Lung microvascular endothelial cell (primary cell): ENCODE results near the gene RTN4RL1. TPM values are rescaled to one million over a fixed set of nuclear protein-coding genes. Genes with fewer than 3 reads are reported as not detected.
A peak's percentile ranks its signal among the peaks of the same experiment; 100 is the strongest.

Experiments
- DNase-seq, 2 donors: peaks; one replicate each; pipeline versions ENCODE4 v3.0.0 to v3.0.0-alpha.2; 2010; ENCODE audit warnings: low read depth in 2 of 2
- total RNA-seq: library from RNA; depleted of rRNA; stranded (reverse); fragments of >200 nt; gene quantifications from 2 replicates; pipeline ENCODE4 v1.2.1, GENCODE V29; 2014

The RTN4RL1 gene
- total RNA-seq, 1 donor from 2014 or later, result 0.40 TPM

DNA sequence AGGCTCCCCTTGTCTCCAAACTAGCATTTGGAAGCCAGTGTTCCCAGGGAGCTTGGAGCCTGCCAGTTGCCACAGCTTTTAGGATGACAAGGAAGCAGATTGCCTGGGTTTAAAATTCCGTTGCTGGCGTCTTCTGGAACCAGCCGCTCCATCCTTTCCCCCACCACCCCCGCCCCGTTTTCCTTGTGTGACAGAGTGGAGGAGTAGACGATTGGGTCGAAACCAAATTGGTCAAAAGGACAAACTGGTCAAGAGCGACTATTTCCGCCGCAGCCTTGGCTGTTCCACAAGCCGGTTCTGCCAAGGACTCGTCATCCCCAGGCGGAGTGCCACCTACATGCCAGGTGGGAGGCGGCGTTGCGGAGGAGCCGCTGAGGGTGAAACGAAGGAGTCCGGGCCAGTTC lies 104.2 kb downstream of the RTN4RL1 start:
- no peak for DNase-seq

DNA sequence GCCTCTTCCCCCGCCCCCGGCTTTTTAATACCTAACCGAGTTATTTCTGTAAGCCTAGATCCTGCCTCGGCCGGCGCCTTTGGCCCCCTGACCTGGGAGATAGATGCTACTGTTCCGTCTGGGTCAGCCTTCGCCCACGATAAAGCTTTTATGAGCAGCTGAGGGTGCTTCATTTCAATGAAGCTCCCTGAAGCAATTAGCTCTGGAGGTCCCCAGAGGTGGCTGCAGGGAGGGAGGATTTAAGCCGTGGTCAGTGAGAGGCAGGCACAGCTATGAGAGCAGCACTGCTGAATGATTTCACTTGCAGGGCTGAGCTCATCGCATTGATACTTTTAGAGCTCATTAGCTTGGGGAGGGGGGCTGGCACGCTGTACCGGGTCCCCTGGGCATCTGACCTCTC lies 105.9 kb downstream of the RTN4RL1 start:
- DNase-seq, result no peak

DNA sequence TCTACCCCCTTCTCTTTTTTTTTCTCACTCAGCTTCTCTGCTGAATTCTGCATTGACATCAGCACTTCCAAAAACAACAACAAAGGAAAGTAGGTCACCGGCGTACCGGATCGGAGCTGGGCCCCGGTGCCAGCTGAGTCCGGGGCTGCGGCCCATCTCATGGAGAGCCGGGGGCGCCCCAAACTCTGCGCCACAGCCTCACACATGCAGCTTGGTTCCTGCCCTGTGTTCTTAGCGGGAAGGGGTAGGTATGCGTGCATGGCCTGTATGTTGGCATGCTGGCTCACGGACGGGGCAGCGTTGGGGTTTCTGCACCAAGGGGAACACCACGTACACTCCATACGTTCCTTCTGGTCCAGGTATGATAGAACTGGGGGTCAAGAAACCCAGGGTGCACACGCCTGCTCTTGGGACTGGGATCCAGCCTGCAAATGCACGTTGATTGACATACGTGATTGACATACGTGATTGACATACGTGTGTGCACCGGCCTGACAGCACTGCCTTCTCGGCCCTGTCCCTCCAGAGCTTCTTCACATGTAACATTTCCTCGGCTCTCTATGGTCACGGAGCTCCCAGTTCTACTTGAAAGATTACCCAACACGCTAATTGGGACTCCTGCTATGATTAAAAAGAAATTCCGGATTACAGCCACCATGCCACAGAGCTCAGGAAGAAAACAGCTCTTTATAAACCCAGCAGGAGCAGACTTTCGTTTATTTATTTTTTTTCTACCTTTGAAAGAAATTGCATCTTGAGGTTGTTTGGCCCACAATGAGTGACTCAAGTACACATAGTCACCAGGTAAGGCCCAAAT lies 106.6 kb downstream of the RTN4RL1 start:
- DNase-seq, result no peak

DNA sequence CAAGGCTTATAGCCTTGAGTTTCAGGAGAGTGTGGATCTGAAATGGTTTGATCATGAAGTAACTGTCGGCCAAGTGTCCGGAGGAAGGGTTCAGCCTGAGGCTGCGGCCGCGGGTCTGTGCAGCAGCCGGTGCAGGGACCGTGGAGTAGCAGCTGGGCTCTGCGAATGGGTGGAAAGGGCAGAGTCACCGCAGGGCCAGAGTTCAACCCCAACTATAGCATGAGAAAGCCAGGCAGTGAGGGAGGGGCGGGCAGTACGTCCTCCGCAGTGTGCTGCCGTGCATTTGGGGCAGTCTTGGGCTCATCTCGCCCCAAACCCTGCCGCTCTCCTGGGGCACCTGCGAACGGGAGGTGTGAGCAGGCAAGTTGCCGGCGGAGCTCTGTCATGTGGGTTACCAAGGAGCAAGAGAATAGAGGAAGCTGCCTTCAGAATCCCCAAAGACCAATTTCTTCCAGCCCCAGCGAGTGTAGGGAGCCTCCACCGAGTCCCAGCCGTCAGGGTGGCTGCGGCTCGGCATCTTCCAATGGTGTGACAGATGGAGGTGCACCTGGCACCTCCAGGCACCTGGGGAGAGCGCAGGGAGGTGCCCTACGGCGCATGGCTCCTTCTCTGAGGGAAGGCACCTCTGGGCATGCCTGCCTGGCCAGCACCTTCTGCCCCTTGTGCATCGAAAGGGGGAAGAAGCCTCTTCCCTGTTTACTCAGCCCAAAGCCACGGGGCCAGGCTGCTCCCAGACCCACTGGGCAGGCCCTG lies 108.0 kb downstream of the RTN4RL1 start:
- no peak for DNase-seq

DNA sequence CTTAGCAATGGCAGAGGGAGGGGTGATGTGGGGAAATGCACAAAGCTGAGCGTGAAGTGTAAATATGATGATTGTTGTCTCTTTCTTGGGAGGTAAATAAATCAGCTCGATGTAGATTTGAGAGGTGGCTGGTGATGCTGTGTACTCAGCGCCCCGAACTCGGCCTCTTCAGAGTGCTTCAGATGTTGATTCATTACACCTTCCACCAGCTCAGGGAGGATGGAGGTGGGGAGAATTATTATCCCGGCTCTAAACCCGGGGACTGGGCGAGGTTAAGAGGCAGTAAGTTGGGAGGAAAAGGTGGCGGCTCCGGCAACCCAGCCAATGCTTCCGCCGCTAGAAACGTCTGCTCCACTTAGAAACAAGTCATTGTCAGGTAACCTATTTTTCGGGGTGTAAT lies 108.8 kb downstream of the RTN4RL1 start:
- DNase-seq, result no peak

DNA sequence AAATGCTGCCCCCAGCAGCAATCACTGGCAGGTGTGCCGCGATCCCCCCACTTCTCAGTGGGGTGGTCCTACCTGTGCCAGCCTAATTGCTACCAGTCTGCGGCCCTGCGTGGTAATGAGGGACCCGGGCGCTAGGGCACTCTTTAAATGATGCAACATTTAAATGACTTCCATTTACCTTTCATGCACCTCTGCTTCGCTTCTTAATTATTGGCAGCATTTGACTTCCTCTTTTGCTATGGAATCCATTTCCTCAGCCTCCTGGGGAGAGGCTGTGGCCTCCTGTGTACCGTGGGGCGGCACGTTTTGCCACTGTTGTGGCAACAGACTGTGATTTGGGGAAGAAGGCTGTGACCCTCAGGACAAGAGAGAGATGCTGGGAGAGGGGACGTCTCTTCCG lies 109.2 kb downstream of the RTN4RL1 start:
- DNase-seq, result no peak

DNA sequence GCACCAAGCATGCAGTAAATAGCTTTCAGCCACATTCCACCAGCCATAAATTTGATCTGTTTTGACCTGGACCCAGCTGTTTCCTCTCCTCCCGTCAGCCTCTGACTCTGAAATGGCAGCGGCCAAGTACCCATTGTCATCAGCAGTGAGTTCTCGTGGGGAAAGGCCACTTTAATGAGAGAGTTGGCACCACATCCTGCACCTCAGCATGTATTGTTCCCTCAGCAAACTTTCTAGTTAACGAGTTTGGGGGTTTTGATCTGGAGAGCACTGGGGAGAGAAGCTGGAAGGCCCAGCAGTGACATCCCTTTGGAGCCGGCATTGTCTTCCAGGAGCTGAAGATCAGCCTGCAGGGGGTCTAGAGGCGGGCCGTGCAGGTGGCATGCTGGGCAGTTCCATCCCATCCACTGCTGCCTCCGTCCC lies 110.5 kb downstream of the RTN4RL1 start:
- peak; percentile 69 to 95 for DNase-seq

DNA sequence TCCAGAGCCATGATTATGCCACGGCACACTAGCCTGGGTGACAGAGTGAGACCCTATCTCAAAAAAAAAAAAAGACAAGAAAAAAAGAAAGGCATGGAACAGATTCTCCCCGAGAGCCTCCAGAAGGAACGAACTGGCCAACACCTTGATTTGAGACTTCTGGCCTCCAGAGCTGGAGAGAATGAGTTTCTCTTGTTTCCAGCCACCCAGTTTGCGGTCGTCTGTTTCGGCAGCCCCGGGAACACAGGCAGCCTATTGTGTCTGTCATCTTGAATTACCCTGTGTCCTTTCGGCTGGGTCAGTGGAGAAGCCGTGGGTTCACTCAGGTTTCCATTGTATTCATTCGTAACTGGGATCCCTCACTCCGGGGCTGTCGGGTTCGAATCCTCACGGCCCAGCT lies 111.4 kb downstream of the RTN4RL1 start:
- no peak for DNase-seq

DNA sequence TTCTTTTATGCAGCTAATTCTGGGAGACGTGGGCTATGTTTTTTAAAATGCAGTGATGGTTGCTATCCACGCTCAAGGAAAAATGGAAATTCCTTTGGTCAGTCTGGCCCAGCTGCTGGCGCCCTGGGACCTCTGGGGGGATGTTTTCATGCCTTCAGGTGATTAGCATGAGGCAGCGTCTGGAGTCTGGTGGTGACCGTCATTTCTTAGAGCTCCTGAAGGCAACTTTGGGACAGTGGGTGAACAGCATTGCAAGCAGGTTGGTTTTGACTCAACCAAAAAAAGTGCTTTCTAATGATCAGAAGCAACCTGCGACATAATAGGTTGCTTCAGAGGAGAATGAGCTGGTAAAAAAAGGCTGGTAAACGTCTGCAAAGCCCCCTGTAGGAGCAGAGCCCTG lies 113.0 kb downstream of the RTN4RL1 start:
- DNase-seq, result no peak

DNA sequence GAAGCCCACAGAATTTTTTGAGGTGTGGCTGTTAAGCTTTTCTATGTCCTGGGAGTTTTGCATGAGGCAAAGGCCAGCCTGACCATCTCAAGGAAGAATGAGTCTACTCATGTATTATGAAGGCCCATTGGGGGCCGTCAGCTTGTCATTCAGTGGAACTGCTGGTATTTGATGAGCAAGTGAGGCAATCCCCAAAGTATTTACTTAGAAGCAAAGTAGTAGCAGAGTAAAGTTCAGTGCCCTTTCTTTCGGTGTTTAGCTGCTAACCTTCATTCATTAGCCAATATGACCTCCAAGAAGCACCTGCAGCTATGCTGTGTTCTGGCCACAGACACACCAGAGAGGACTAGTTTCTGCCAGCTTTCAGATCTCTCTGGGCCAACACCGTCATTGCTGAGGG lies 115.1 kb downstream of the RTN4RL1 start:
- DNase-seq, result no peak

DNA sequence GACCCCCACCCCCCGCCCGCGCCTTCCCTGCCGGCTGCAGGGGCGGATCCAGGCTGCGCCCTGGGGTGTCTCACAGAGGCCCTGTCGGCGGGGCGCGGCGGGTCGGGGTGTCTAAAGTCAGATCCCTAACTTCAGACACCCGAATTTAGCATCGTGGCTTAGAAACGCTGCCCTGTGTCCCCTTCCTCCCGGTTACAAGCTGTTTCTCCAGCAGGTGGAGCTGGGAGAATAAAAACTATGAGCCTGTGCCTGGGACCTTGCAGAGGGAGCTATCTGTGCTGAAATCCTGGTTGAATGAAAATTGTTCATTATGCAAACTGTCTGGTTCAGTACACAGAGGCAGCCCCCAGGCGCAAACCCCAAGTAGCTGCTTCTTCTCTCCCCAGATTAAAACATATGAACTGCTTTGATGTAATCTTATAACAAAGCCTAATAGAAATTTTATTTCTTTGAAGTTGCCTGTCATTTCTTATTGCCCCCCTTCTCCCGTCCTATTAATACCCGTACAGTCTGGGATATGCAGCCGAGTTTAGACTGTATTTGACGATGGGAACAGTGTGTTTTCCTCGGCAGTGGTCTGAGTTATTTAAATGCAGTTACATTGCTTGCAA lies 116.3 kb downstream of the RTN4RL1 start:
- DNase-seq, result peak; percentile 67 to 87

DNA sequence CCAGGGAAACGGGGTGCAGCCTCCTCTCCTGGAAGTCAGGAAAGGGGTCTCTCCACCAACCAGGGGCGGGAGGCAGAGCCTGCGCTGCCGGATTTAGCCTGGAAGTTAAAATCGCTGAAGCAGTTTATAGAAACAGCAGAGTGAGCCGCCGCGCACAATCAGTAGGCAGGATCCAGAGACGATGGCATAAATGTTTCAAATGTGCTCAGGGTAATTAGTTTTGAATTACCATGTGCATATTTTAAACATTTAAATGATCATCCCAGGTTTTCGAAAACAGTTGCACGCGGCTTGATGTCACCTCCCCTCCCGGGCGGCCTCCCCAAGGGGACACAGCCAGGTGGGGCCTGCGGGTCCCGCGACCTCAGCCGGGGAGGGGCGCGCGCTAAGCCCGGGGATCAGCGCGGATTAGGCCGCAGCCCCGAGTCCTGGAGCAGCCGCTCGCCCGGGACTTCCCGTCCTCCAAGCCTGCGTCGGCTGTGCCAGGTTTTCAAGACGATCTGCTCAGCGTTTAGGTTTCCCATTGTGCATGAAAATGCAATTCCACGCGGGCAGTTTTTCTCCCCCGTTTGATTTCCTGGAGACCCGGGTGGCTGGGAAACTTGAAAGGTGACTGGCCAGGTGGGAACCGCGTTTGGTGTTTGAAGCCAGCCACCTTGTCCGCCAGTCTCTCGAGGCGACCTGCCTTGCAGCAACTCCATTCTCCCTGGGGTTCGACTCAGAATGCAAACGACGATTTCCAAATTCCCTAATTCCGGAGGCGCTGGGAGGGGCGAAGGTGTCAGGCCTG lies 117.0 kb downstream of the RTN4RL1 start:
- DNase-seq, result peak in 1 of 2 donors; percentile 54

DNA sequence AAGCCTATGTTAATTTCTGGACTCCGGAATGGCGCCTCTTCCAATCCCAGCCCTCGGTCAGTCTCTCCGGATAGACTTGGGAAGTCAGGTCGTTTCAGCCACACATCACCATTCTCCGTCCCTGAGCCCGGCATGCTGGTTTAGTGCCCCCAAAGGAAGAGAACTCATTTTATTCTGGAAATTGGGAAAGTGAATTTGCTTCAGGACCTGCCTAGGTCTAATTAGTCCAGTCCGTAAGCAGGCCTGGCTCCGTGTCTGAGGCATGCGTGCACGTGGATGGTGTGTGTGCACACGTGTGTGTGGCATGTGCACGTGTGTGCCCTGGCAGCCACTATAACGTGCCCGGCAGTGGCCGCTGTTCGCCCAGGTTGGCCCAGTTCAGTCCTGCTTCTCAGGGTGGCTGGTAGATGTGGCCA lies 117.9 kb downstream of the RTN4RL1 start:
- no peak for DNase-seq

DNA sequence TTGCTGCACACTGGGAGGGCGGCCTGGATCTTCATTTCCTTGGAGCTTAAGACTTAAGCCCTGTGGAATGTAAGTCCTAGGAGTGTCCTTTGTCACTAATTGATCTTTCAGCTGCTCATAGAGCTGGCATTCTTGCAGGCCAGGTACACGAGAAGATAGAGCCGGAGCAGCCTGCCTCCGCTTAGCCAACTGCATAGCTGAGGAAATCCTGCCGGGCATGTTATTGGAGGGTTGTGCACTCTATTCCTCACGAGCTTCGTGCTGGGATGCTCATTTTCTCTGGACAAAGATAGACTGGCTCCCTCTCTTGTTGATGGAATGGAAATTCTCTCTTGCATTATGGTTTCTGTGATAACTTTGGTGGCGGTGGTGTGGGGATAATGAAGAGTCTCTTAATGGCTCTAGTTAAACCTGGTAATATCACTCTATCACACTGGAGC lies 118.5 kb downstream of the RTN4RL1 start:
- no peak for DNase-seq

DNA sequence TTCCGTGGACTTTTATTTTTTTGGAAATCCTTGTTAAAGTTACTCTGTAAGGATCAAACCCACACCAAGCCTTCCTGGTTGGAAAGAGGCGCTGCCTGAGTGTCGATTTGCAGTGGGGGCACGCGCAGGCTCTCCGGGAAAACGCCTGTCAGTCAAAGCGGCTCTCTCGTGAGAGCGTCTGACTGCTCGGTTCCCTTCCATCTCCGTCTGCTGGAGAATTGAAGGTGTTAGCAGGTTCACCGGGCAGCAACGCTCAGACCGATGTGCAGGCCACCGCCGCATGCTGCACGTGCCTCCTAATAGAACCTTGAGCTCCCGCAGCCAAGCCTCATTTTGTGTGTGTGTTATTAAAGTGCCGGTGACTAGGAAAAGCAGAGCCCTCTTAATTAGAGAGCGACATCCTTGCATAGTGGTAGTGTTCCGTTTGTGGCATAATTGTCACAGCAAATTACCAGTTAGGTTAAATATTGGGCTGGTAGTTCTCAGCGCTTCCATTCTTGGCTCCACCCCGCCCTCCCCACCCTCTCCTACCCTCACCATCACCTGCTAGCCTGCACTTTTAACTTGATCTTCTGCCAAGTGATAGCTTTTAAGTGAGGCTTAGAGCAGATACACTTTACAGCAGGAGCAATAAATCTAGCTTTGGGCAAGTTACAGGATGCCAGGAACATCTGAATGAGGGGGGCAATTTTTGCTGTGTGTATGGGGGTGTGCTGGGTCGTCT lies 119.8 kb downstream of the RTN4RL1 start:
- DNase-seq, result no peak

DNA sequence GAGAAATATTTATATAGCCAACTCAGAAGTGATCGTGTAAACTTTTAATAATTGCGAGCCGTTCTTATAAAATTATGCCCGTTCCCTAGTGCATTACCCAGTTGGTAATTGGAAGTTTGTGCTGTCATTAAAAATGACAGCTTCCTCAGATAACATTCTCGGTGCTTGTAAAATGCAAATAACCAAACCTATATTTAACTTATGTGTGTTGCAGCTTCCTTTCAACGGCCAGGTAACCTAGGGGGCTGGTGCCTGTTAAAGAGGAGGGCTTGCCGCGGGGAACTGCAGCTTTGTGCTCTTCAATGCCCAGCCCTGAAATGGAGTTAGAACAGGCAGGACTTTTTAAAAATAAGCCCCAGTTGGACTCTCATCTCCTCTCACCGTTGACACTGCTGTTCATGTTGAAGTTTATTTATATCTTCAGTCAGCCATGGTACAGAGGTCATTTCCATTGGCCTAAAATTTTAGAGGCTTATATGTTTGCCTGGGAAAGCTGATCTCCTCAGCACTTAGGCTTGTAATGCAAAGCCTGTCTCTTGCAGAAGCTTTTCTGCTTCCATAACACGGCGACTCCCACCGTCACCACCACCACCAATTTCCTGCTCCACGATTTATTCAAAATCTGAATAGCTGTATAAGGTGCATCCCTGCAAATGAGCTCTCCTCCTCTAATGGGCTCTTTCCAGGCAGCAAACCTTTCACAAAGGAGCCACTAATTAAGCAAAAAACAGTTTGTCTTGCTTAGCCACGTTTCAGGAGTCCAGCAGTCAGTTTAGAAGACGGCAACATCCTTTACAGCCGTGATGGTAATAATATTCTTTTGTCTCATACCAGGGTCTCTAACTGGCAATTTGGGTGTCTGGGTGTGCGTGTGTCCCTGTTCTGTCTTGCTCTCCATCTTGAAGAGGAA lies 120.6 kb downstream of the RTN4RL1 start:
- DNase-seq, result no peak

DNA sequence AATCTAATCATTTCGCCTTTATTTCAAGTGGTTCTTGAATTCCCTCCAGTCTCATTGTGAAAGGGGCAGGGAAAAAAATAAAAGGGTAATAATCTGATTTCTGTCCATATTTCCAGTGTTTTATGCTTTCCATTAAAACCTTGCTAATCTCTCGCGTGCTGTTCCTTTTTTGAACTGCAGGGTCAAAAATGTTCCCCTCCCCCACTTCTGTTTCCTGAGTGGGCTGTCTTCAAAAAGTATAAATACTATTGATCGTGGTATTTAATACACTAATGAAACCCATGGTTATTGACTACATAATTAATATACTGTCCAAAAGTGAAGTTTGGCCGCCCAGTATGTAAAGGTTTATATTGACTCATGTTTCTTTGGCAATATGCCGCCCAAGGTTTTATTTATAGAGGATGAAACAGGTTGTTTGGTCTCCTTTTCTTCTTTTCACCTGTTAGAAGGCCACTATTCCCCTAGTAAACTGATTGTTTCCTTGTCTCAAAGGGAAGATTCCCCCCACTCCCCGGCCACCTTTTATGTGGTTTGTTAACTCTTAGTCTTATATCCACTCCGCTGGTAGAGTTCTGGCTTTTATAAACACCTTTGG lies 125.6 kb downstream of the RTN4RL1 start:
- DNase-seq, result no peak

DNA sequence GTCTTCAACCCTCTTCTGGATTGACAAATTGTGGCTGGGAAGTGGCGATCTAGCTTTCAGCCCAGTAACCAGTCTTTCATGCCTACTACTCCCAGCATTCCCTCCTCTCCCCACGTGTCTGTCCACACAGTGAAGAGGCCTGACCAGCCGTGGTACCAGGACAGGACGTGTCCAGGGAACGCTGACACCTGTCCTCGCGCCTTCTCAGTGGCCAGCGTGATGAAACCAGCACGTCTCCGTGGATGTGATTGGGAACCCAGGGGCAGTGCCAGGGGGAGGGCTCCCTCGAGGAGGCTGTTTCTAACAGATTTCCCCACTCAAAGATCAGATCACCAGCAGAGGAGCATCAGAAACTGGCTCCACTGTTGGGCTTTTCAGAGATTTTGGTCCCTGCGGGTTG lies 126.3 kb downstream of the RTN4RL1 start:
- DNase-seq, result no peak

DNA sequence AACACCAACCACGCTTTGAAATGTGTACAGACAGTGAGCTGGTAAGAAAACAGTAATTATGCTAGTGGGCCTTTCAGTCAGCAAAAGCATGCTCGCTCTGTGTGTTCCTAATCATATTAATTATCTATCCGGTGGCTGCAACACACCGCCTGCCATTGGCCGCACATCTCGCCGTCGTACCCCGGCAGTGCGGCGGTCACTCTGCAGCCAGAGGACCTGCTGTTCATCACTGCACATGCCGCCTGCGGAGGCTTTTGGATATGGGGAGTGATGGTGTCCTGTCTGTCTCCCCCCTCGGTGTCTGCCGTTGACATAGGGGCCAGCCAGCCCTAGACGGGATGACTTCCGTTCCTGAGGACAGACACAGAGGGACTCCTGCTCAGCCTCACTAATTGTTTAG lies 126.8 kb downstream of the RTN4RL1 start:
- no peak for DNase-seq
